Keratinocyte (primary cell): ENCODE measurements around the gene ETFA. TPM values are rescaled to one million over a fixed set of nuclear protein-coding genes. Genes with fewer than 3 reads are reported as not detected.

Source experiments
- DNase-seq: peaks from one replicate; pipeline ENCODE4 v3.0.0-alpha.2; 2011; ENCODE audit warnings: low read depth, missing footprints, low spot score
- FAIRE-seq: peaks from 2 replicates; lab custom pipeline; 2011; peaks lifted over from hg19 to GRCh38; lab: Jason Lieb, UNC
- H2AFZ ChIP-seq: 2 replicates; pipeline ENCODE4 v1.6.0; 2012; ENCODE audit warnings: low read length, control low read depth, inconsistent platforms; ENCODE audit not compliant: control insufficient read depth
- H3K27ac ChIP-seq: 2 replicates; pipeline ENCODE4 v1.5.1; 2011; ENCODE audit warnings: low read length; ENCODE audit not compliant: control insufficient read depth, insufficient read depth
- H3K27me3 ChIP-seq: 3 replicates; pipeline ENCODE4 v1.6.0; 2011; ENCODE audit warnings: low read length; ENCODE audit not compliant: control insufficient read depth, insufficient read depth; ENCODE audit errors: extremely low read depth
- H3K36me3 ChIP-seq, 2 experiments: 2 replicates in 1 of 2; 3 replicates in 1 of 2; pipeline ENCODE4 v1.5.1; 2011; ENCODE audit warnings: low read length in 2 of 2, mild to moderate bottlenecking in 1 of 2; ENCODE audit not compliant: control insufficient read depth in 2 of 2, insufficient read depth in 2 of 2; ENCODE audit errors: extremely low read depth in 1 of 2
- H3K4me1 ChIP-seq: 3 replicates; pipeline ENCODE4 v1.5.1; 2011; ENCODE audit warnings: low read length; ENCODE audit not compliant: control insufficient read depth, insufficient read depth; ENCODE audit errors: extremely low read depth
- H3K4me2 ChIP-seq: 3 replicates; pipeline ENCODE4 v1.6.0; 2011; ENCODE audit warnings: low read depth, low read length; ENCODE audit not compliant: control insufficient read depth, insufficient read depth; ENCODE audit errors: extremely low read depth
- H3K4me3 ChIP-seq, 3 experiments: fragments of 200-600 bp in 1 of 3; sonication (generic) in 1 of 3; 2 replicates in 2 of 3; 3 replicates in 1 of 3; pipeline ENCODE4 v1.5.1; 2011 to 2016; ENCODE audit warnings: low read length in 3 of 3, mild to moderate bottlenecking in 3 of 3, control low read depth in 2 of 3, inconsistent platforms in 1 of 3, low read depth in 1 of 3, mixed read lengths in 1 of 3, mixed run types in 1 of 3, moderate library complexity in 1 of 3; ENCODE audit not compliant: control insufficient read depth in 2 of 3, insufficient read depth in 2 of 3; ENCODE audit errors: extremely low read depth in 1 of 3
- H3K79me2 ChIP-seq: 2 replicates; pipeline ENCODE4 v1.6.0; 2012; ENCODE audit warnings: low read length; ENCODE audit not compliant: control insufficient read depth, insufficient read depth
- H3K9ac ChIP-seq: 3 replicates; pipeline ENCODE4 v1.6.0; 2011; ENCODE audit warnings: low read length; ENCODE audit not compliant: control insufficient read depth, insufficient read depth; ENCODE audit errors: extremely low read depth
- H3K9me1 ChIP-seq: 3 replicates; pipeline ENCODE4 v1.6.0; 2011; ENCODE audit warnings: low read length; ENCODE audit not compliant: control insufficient read depth, insufficient read depth; ENCODE audit errors: extremely low read depth
- H3K9me3 ChIP-seq: 2 replicates; pipeline ENCODE4 v1.5.1; 2012; ENCODE audit warnings: low read depth, low read length; ENCODE audit not compliant: control insufficient read depth
- H4K20me1 ChIP-seq: 3 replicates; pipeline ENCODE4 v1.6.0; 2011; ENCODE audit warnings: low read length; ENCODE audit not compliant: control insufficient read depth, insufficient read depth; ENCODE audit errors: extremely low read depth
- CTCF ChIP-seq, 3 experiments: IDR thresholded peaks in 1 of 3; conservative IDR thresholded peaks in 1 of 3; optimal IDR thresholded peaks in 1 of 3; 2 replicates in 2 of 3; 3 replicates in 1 of 3; pipeline versions ENCODE3 to v1.5.1; 2011; ENCODE audit warnings: low read length in 3 of 3, mild to moderate bottlenecking in 3 of 3, moderate library complexity in 2 of 3, control low read depth in 1 of 3, inconsistent platforms in 1 of 3; ENCODE audit not compliant: insufficient read depth in 2 of 3; ENCODE audit errors: extremely low read depth in 1 of 3
- EZH2 ChIP-seq: IDR thresholded peaks from one replicate; pipeline ENCODE4 v1.6.1; 2012; ENCODE audit warnings: inconsistent platforms, mild to moderate bottlenecking, low read length, moderate library complexity
- dilution Hi-C: fragments of 300-500 bp; cut with MboI; formaldehyde crosslinking; loops from one replicate; pipeline ENCODE4 v1.7.0; 2020; ENCODE audit warnings: low sequenced_read_pairs; ENCODE audit not compliant: extremely low pct_ligation_motif_present
- polyA plus RNA-seq, 5 experiments: library from polyadenylated mRNA; depleted of rRNA in 3 of 5; stranded (reverse) in 3 of 5; stranded (forward) in 1 of 5; unstranded in 1 of 5; fragments of >200 nt; gene quantifications; 1 replicate in 1 of 5; 2 replicates in 3 of 5; 3 replicates in 1 of 5; pipeline versions ENCODE4 v1.2.1 to v1.2.3, GENCODE V29; 2011 to 2012; ENCODE audit warnings: missing spikeins in 2 of 5, low read depth in 1 of 5, low replicate concordance in 1 of 5

ETFA gene
- polyA plus RNA-seq, 1 donor (not counting 4 experiments of a cell fraction or from before 2014, with no cell fraction given) = 230 TPM

GRCh38 chr15:76333720-76334437 is 22.6 kb upstream of the ETFA start:
- no peak overlapping the region for H2AFZ ChIP-seq
- no peak overlapping the region for H3K9ac ChIP-seq
- DNase-seq = no peak
- dilution Hi-C loops = no loop called here
- H3K27ac ChIP-seq = no peak overlapping the region
- no peaks in the 10 kb centered on the region for H3K9me1 ChIP-seq
- peaks cover 50% of the 10 kb centered on the region for H3K27me3 ChIP-seq
- H4K20me1 ChIP-seq = no peaks in the 10 kb centered on the region
- FAIRE-seq = no peak
- H3K4me2 ChIP-seq = no peak overlapping the region
- H3K4me3 ChIP-seq = no peak overlapping the region
- H3K4me1 ChIP-seq = peaks cover 8% of the 10 kb centered on the region
- TF ChIP-seq EZH2 (no peak), CTCF (optimal IDR thresholded peaks at IDR 0.05 in 1 of 3, IDR thresholded peaks at IDR 0.05 in 1 of 3, conservative IDR thresholded peaks at IDR 0.05 in 1 of 3; ENCODE audit: extremely low read depth in 1 of 3, insufficient read depth in 2 of 3, low read length in 3 of 3) (peak in 2 of 3 experiments; percentile 40 to 53)
- peaks cover 4% of the 10 kb centered on the region for H3K9me3 ChIP-seq
- no peaks in the 10 kb centered on the region for H3K79me2 ChIP-seq
- no peaks in the 10 kb centered on the region for H3K36me3 ChIP-seq

- DNase-seq (no peak), FAIRE-seq (no peak)
- H3K9me3 ChIP-seq = peaks cover 2% of the 10 kb centered on the region
- no peak overlapping the region for H3K4me3 ChIP-seq
- H3K9me1 ChIP-seq = no peaks in the 10 kb centered on the region
- TF ChIP-seq CTCF (optimal IDR thresholded peaks at IDR 0.05 in 1 of 3, IDR thresholded peaks at IDR 0.05 in 1 of 3, conservative IDR thresholded peaks at IDR 0.05 in 1 of 3; ENCODE audit: extremely low read depth in 1 of 3, insufficient read depth in 2 of 3, low read length in 3 of 3) = no peak
- TF ChIP-seq EZH2 = no peak
- no peak overlapping the region for H2AFZ ChIP-seq
- no peak overlapping the region for H3K27ac ChIP-seq
- H3K36me3 ChIP-seq = no peaks in the 10 kb centered on the region
- no peaks in the 10 kb centered on the region for H4K20me1 ChIP-seq
- H3K4me1 ChIP-seq = peaks cover 9% of the 10 kb centered on the region
- H3K79me2 ChIP-seq = no peaks in the 10 kb centered on the region
- dilution Hi-C loops = no loop called here
- no peak overlapping the region for H3K4me2 ChIP-seq
- H3K9ac ChIP-seq = no peak overlapping the region
- peaks cover 44% of the 10 kb centered on the region for H3K27me3 ChIP-seq
These were observed 22.0 kb upstream of the ETFA start for GRCh38 chr15:76333309-76333708.
